ENCODE results near the gene CXCL13. TPM values are rescaled to one million over a fixed set of nuclear protein-coding genes. Genes with fewer than 3 reads are reported as not detected.

CXCL13 gene
- total and polyA plus RNA-seq, 2 of the 13 experiments (the other 11 are each of a cell fraction or from before 2014, with no cell fraction given): not detected

GRCh38 chr4:77582156-77582555 is 23.5 kb upstream of the CXCL13 start (continued):
- TF ChIP-seq ZSCAN25 (CRISPR knock-in tag; IDR thresholded peaks at IDR 0.05) (no peak), ZSCAN20 (CRISPR knock-in tag; IDR thresholded peaks at IDR 0.05; ENCODE audit: borderline replicate concordance) (no peak), TAF1 (CRISPR knock-in tag; IDR thresholded peaks at IDR 0.05) (no peak), ZFP62 (CRISPR knock-in tag; IDR thresholded peaks at IDR 0.05) (no peak), PITX1 (CRISPR knock-in tag; IDR thresholded peaks at IDR 0.05) (no peak)

DNA sequence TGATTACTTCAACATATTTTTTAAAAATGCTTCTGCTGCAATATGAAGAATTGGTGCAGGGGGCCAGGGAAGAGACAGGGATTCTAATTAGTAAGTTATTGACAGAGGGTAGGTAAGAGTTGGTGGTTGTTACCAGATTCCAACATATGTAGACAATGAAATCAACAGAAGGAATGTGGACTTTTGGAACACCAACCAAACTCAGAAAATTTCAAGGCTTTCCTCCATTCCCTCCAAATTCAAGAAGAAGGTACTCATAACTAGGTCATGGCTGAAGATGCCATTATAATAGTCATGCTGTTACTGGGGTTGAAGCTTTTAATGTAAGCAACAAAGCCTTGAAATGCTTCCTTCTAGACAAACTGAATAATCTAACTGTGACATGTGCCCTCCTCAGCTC is 22.9 kb upstream of the CXCL13 start:
- Histone ChIP-seq H3K9ac (ENCODE audit: insufficient read depth, low read depth, low read length) (no peak overlapping the region), H3K9me3 (ENCODE audit: low read length) (no peaks in the 10 kb centered on the region), H3K4me2 (ENCODE audit: low read depth, low read length) (no peak overlapping the region), H3K27me3 (ENCODE audit: control insufficient read depth in 1 of 2, insufficient read depth in 2 of 2, low read length in 2 of 2) (peaks cover 0 to 4% of the 10 kb centered on the region in 2 experiments; a peak in 2 of 5 replicates), H3K36me3 (replicated peaks in 1 of 2; ENCODE audit: control insufficient read depth in 1 of 2, insufficient read depth in 2 of 2, low read length in 2 of 2) (no peaks in the 10 kb centered on the region), H3K27ac (ENCODE audit: extremely low read length, insufficient read depth, low read length) (no peak overlapping the region), H3K4me1 (ENCODE audit: insufficient read depth, low read length) (no peaks in the 10 kb centered on the region), H4K20me1 (ENCODE audit: insufficient read depth, low read length) (no peaks in the 10 kb centered on the region), H3K4me3 (replicated peaks in 1 of 3; ENCODE audit: insufficient read depth in 1 of 3, low read depth in 2 of 3, low read length in 3 of 3) (no peak overlapping the region), H3K79me2 (ENCODE audit: insufficient read depth, low read length) (no peaks in the 10 kb centered on the region), H2AFZ (ENCODE audit: low read length) (no peak overlapping the region)
- in situ Hi-C loops (cut with HindIII; ENCODE audit: extremely low pct_ligation_motif_present, low pct_unique_long_range_greater_than_20kb) (no loop called here), intact Hi-C loops (cut with micrococcal nuclease; ENCODE audit: unreplicated experiment) (no loop called here)
- ChIA-PET CTCF (ENCODE audit: low intra/inter-chr PET ratio, low total read pairs) (no interaction called here), POLR2A (no interaction called here)
- no peak for FAIRE-seq
- no peak for ATAC-seq
- BruUV-seq (replicated peaks): no TSS peak
- TF ChIP-seq MLLT10 (CRISPR knock-in tag; IDR thresholded peaks at IDR 0.05) (no peak), ZNF605 (CRISPR knock-in tag; IDR thresholded peaks at IDR 0.05) (no peak), SRSF4 (IDR thresholded peaks at IDR 0.05; ENCODE audit: low read depth, low read length, poor library complexity, severe bottlenecking) (no peak), NPAS2 (CRISPR knock-in tag; IDR thresholded peaks at IDR 0.05; ENCODE audit: borderline replicate concordance) (no peak), ZNF609 (CRISPR knock-in tag; IDR thresholded peaks at IDR 0.05; ENCODE audit: borderline replicate concordance) (no peak)
- TF ChIP-seq, protein P1, sequence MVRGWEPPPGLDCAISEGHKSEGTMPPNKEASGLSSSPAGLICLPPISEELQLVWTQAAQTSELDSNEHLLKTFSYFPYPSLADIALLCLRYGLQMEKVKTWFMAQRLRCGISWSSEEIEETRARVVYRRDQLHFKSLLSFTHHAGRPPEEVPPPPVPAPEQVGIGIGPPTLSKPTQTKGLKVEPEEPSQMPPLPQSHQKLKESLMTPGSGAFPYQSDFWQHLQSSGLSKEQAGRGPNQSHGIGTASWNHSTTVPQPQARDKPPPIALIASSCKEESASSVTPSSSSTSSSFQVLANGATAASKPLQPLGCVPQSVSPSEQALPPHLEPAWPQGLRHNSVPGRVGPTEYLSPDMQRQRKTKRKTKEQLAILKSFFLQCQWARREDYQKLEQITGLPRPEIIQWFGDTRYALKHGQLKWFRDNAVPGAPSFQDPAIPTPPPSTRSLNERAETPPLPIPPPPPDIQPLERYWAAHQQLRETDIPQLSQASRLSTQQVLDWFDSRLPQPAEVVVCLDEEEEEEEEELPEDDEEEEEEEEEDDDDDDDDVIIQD (CRISPR knock-in tag; IDR thresholded peaks at IDR 0.05; ENCODE audit: low read depth): no peak
- TF ChIP-seq, protein P2, sequence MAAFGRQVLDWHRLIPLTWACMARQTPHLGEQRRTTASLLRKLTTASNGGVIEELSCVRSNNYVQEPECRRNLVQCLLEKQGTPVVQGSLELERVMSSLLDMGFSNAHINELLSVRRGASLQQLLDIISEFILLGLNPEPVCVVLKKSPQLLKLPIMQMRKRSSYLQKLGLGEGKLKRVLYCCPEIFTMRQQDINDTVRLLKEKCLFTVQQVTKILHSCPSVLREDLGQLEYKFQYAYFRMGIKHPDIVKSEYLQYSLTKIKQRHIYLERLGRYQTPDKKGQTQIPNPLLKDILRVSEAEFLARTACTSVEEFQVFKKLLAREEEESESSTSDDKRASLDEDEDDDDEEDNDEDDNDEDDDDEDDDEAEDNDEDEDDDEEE (CRISPR knock-in tag; IDR thresholded peaks at IDR 0.05): no peak
- no peak for DNase-seq (ENCODE audit: low spot score)
